Smooth muscle cell (in vitro differentiated cells): ENCODE results near the gene TNPO1. TPM values are rescaled to one million over a fixed set of nuclear protein-coding genes. Genes with fewer than 3 reads are reported as not detected.

ENCODE experiments used
- DNase-seq: peaks from one replicate; lab custom pipeline; 2025; ENCODE audit not compliant: unreplicated experiment; lab: John Stamatoyannopoulos, UW
- H2AFZ ChIP-seq: fragments of 200-600 bp; sonication (generic); 2 replicates; pipeline ENCODE4 v1.6.0; 2016; ENCODE audit warnings: antibody characterized with exemption, low read depth, mild to moderate bottlenecking
- H3F3A ChIP-seq: fragments of 200-600 bp; sonication (generic); 2 replicates; pipeline ENCODE4 v1.6.0; 2017; ENCODE audit warnings: antibody characterized with exemption, low read depth
- H3K27ac ChIP-seq: fragments of 200-600 bp; sonication (generic); 2 replicates; pipeline ENCODE4 v1.5.1; 2016; ENCODE audit warnings: low read depth, mild to moderate bottlenecking
- H3K27me3 ChIP-seq: fragments of 200-600 bp; sonication (generic); 2 replicates; pipeline ENCODE4 v1.6.1; 2016; ENCODE audit warnings: low read depth, mild to moderate bottlenecking
- H3K36me3 ChIP-seq: fragments of 200-600 bp; sonication (generic); 2 replicates; pipeline ENCODE4 v1.5.1; 2016; ENCODE audit warnings: low read depth
- H3K4me1 ChIP-seq: fragments of 200-600 bp; sonication (generic); 2 replicates; pipeline ENCODE4 v1.5.1; 2016; ENCODE audit warnings: low read depth
- H3K4me2 ChIP-seq: fragments of 200-600 bp; sonication (generic); 2 replicates; pipeline ENCODE4 v1.6.0; 2016; ENCODE audit warnings: mild to moderate bottlenecking
- H3K4me3 ChIP-seq: fragments of 200-600 bp; sonication (generic); 2 replicates; pipeline ENCODE4 v1.5.1; 2016; ENCODE audit warnings: mild to moderate bottlenecking
- H3K79me2 ChIP-seq: fragments of 200-600 bp; sonication (generic); 2 replicates; pipeline ENCODE4 v1.6.0; 2016; ENCODE audit warnings: low read depth, mild to moderate bottlenecking
- H3K9ac ChIP-seq: fragments of 200-600 bp; sonication (generic); 2 replicates; pipeline ENCODE4 v1.6.0; 2016; ENCODE audit warnings: low read depth
- H3K9me3 ChIP-seq: fragments of 200-600 bp; sonication (generic); replicated peaks from 2 replicates; pipeline ENCODE4 v1.5.1; 2016; ENCODE audit warnings: low read depth
- H4K20me1 ChIP-seq: fragments of 200-600 bp; sonication (generic); 2 replicates; pipeline ENCODE4 v1.6.0; 2016; ENCODE audit warnings: low read depth
- CTCF ChIP-seq: fragments of 200-600 bp; sonication (generic); IDR thresholded peaks from 2 replicates; pipeline ENCODE4 v1.5.1; 2017; ENCODE audit warnings: borderline replicate concordance, mild to moderate bottlenecking, antibody characterized with exemption; ENCODE audit not compliant: insufficient read depth, poor library complexity, severe bottlenecking
- WGBS: methylation state at CpG from one replicate; pipeline ENCODE4 v1.1.7; 2016; ENCODE audit warnings: low lambda C conversion rate; 5-methylcytosine and 5-hydroxymethylcytosine counted together
- polyA plus RNA-seq: library from polyadenylated mRNA; unstranded; fragments of >200 nt; fragmentation: Nextera tagmentation; extraction: Ambion mirVana; gene quantifications from 2 replicates; pipeline ENCODE4 v1.2.1, GENCODE V29; 2016
- total RNA-seq: library from RNA; depleted of rRNA; stranded (reverse); fragments of >200 nt; gene quantifications from 2 replicates; pipeline ENCODE4 v1.2.3, GENCODE V29; 2014

Gene TNPO1
- total and polyA plus RNA-seq, 2 experiments from 2014 or later, result 62.7 to 182 TPM

- DNase-seq, result no peak
- TF ChIP-seq CTCF, result no peak
- H3K27ac ChIP-seq, result peak overlapping the region; percentile 39
- H3K79me2 ChIP-seq, result peaks cover 96% of the 10 kb centered on the region
- peaks cover 1% of the 10 kb centered on the region for H3F3A ChIP-seq
- H3K4me3 ChIP-seq, result no peak overlapping the region
- H2AFZ ChIP-seq, result no peak overlapping the region
- H3K36me3 ChIP-seq, result peaks cover 6% of the 10 kb centered on the region
- peak overlapping the region; percentile 28 for H3K9ac ChIP-seq
- peaks cover 84% of the 10 kb centered on the region for H4K20me1 ChIP-seq
- no peaks in the 10 kb centered on the region for H3K9me3 ChIP-seq
- H3K4me2 ChIP-seq, result peak overlapping the region; percentile 60
- no peaks in the 10 kb centered on the region for H3K27me3 ChIP-seq
- peaks cover 25% of the 10 kb centered on the region for H3K4me1 ChIP-seq
- WGBS, result 90% methylated on average over 2 of the region's 2 CpGs
These were observed 5.3 kb downstream of the TNPO1 start for GRCh38 chr5:72821776-72822175.

GRCh38 chr5:72822944-72823343 is 6.5 kb downstream of the TNPO1 start:
- Histone ChIP-seq H3F3A (no peaks in the 10 kb centered on the region), H3K27me3 (no peaks in the 10 kb centered on the region), H3K27ac (no peak overlapping the region), H3K36me3 (peaks cover 6% of the 10 kb centered on the region), H3K4me2 (peak overlapping the region; percentile 60), H3K9ac (no peak overlapping the region), H3K9me3 (no peaks in the 10 kb centered on the region), H3K4me1 (peaks cover 22% of the 10 kb centered on the region), H2AFZ (no peak overlapping the region), H3K79me2 (peaks cover 100% of the 10 kb centered on the region), H3K4me3 (no peak overlapping the region), H4K20me1 (peaks cover 95% of the 10 kb centered on the region)
- no peak for DNase-seq
- 58% methylated on average over 2 of the region's 2 CpGs for WGBS
- TF ChIP-seq CTCF, result no peak

DNA sequence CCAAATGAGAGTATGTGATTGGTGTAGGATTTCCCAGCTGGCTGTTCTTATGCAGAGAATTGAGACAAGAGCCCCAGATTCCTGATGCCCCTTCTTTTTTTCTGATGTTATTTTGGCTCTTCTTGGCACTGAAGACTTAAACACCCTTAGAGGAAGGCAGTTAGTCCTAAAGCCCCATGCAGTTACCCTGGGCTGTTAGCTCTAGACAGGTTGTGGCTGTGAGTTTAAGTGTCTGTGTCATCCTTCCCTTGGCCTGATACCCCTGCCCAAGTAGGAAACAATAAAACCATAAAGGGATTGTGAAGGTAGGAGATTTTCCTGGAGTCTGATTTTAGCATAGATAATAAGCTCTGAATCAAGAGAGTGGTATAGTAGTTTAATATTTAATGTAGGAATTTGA is 13.2 kb downstream of the TNPO1 start:
- no peak overlapping the region for H3K4me2 ChIP-seq
- no peaks in the 10 kb centered on the region for H3K9me3 ChIP-seq
- TF ChIP-seq CTCF, result no peak
- H2AFZ ChIP-seq, result no peak overlapping the region
- no peak overlapping the region for H3K9ac ChIP-seq
- H3F3A ChIP-seq, result no peaks in the 10 kb centered on the region
- peaks cover 100% of the 10 kb centered on the region for H3K79me2 ChIP-seq
- H4K20me1 ChIP-seq, result peaks cover 98% of the 10 kb centered on the region
- no peaks in the 10 kb centered on the region for H3K27me3 ChIP-seq
- no peaks in the 10 kb centered on the region for H3K4me1 ChIP-seq
- peaks cover 6% of the 10 kb centered on the region for H3K36me3 ChIP-seq
- H3K27ac ChIP-seq, result no peak overlapping the region
- no peak overlapping the region for H3K4me3 ChIP-seq
- no peak for DNase-seq

GRCh38 chr5:72830362-72830761 is 13.9 kb downstream of the TNPO1 start:
- Histone ChIP-seq H3K9me3 (no peaks in the 10 kb centered on the region), H3K36me3 (peaks cover 6% of the 10 kb centered on the region), H3K4me3 (no peak overlapping the region), H3K79me2 (peaks cover 100% of the 10 kb centered on the region), H3F3A (no peaks in the 10 kb centered on the region), H2AFZ (no peak overlapping the region), H3K4me1 (no peaks in the 10 kb centered on the region), H3K4me2 (no peak overlapping the region), H4K20me1 (peaks cover 98% of the 10 kb centered on the region), H3K9ac (no peak overlapping the region), H3K27me3 (no peaks in the 10 kb centered on the region), H3K27ac (no peak overlapping the region)
- TF ChIP-seq CTCF, result no peak
- 94% methylated on average over 2 of the region's 2 CpGs for WGBS
- DNase-seq, result no peak
